HS-27A (cell line): ENCODE results near the gene THRA.

ENCODE experiments used
- DNase-seq: peaks from one replicate; pipeline ENCODE4 v3.0.0-alpha.2; 2012; ENCODE audit warnings: low read depth, missing footprints

The THRA gene

GRCh38 chr17:40064971-40065768 is 2.4 kb downstream of the THRA start:
- no peak for DNase-seq

GRCh38 chr17:40065769-40066510 is 3.2 kb downstream of the THRA start:
- DNase-seq = no peak

GRCh38 chr17:40067710-40068109 is 4.9 kb downstream of the THRA start:
- no peak for DNase-seq

GRCh38 chr17:40068129-40068581 is 5.4 kb downstream of the THRA start:
- no peak for DNase-seq

- DNase-seq = no peak
Measured at GRCh38 chr17:40068584-40068916, 5.8 kb downstream of the THRA start.

GRCh38 chr17:40068917-40069750 is 6.4 kb downstream of the THRA start:
- no peak for DNase-seq

GRCh38 chr17:40069751-40070708 is 7.3 kb downstream of the THRA start:
- DNase-seq = no peak

- no peak for DNase-seq
Measured at GRCh38 chr17:40070709-40071312, 8.0 kb downstream of the THRA start.

GRCh38 chr17:40071313-40072039 is 8.7 kb downstream of the THRA start:
- DNase-seq = no peak

- no peak for DNase-seq
Measured at GRCh38 chr17:40072040-40072734, 9.4 kb downstream of the THRA start.

- no peak for DNase-seq
Measured at GRCh38 chr17:40072735-40073346, 10.1 kb downstream of the THRA start.

GRCh38 chr17:40073454-40074174 is 10.8 kb downstream of the THRA start:
- DNase-seq = no peak

GRCh38 chr17:40074175-40074512 is 11.4 kb downstream of the THRA start:
- no peak for DNase-seq

- DNase-seq = no peak
Measured at GRCh38 chr17:40074871-40075200, 12.1 kb downstream of the THRA start.

GRCh38 chr17:40075201-40075941 is 12.6 kb downstream of the THRA start:
- no peak for DNase-seq

- no peak for DNase-seq
Measured at GRCh38 chr17:40075942-40076498, 13.3 kb downstream of the THRA start.

GRCh38 chr17:40076591-40076990 is 13.8 kb downstream of the THRA start:
- no peak for DNase-seq

- DNase-seq = no peak
Measured at GRCh38 chr17:40079545-40079944, 16.8 kb downstream of the THRA start.
